Neutrophil (primary cell): ENCODE data around the gene ADAMTS17.

Experiments used
- H3K27ac ChIP-seq: fragments of 200-600 bp; sonication (generic); 2 replicates; pipeline ENCODE4 v1.5.1; 2016; ENCODE audit warnings: mild to moderate bottlenecking, moderate library complexity
- H3K27me3 ChIP-seq: fragments of 200-600 bp; sonication (generic); 2 replicates; pipeline ENCODE4 v1.6.0; 2016; ENCODE audit warnings: mild to moderate bottlenecking
- H3K36me3 ChIP-seq: fragments of 200-600 bp; sonication (generic); 2 replicates; pipeline ENCODE4 v1.5.1; 2017
- H3K4me1 ChIP-seq, 2 experiments: fragments of 200-600 bp in 1 of 2; sonication (generic) in 1 of 2; 1 replicate in 1 of 2; 2 replicates in 1 of 2; pipeline versions ENCODE4 v1.5.1 to v1.6.1; 2013 to 2016; ENCODE audit warnings: low read depth in 1 of 2, low read length in 1 of 2, mild to moderate bottlenecking in 1 of 2, moderate library complexity in 1 of 2; ENCODE audit not compliant: control insufficient read depth in 1 of 2, insufficient read depth in 1 of 2
- H3K4me3 ChIP-seq, 2 experiments: fragments of 200-600 bp in 1 of 2; sonication (generic) in 1 of 2; 1 replicate in 1 of 2; 2 replicates in 1 of 2; pipeline ENCODE4 v1.5.1; 2013 to 2016; ENCODE audit warnings: low read depth in 1 of 2, low read length in 1 of 2, mild to moderate bottlenecking in 1 of 2, moderate library complexity in 1 of 2
- H3K9me3 ChIP-seq: fragments of 200-600 bp; sonication (generic); 2 replicates; pipeline ENCODE4 v1.5.1; 2016
- TF ChIP-seq, protein P1 (sequence below): fragments of 200-600 bp; sonication (generic); IDR thresholded peaks from 2 replicates; pipeline ENCODE4 v1.5.1; 2016; ENCODE audit warnings: antibody characterized with exemption

Gene ADAMTS17

DNA sequence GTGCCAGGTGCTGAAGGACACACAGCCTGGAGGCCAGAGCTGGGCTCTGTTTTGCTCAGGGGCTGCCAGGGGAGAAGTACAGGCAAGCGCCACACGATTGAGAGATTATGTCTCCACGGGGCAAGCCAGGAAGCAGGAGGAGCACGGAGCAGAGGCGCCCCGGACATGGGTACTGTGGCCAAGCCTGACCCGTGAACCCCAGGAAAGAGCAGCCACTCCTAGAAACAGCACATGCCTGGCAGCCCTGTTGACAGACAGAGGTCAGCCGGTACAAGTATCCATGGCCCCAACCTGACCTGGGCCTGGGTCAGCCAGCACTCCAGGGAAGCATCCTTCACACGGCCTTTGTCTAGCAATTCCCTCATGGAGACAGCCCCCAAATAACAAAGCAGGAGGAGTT is 89.4 kb downstream of the ADAMTS17 start:
- no peak overlapping the region for H3K4me3 ChIP-seq
- TF ChIP-seq, protein P1, sequence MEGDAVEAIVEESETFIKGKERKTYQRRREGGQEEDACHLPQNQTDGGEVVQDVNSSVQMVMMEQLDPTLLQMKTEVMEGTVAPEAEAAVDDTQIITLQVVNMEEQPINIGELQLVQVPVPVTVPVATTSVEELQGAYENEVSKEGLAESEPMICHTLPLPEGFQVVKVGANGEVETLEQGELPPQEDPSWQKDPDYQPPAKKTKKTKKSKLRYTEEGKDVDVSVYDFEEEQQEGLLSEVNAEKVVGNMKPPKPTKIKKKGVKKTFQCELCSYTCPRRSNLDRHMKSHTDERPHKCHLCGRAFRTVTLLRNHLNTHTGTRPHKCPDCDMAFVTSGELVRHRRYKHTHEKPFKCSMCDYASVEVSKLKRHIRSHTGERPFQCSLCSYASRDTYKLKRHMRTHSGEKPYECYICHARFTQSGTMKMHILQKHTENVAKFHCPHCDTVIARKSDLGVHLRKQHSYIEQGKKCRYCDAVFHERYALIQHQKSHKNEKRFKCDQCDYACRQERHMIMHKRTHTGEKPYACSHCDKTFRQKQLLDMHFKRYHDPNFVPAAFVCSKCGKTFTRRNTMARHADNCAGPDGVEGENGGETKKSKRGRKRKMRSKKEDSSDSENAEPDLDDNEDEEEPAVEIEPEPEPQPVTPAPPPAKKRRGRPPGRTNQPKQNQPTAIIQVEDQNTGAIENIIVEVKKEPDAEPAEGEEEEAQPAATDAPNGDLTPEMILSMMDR: no peak
- H3K27me3 ChIP-seq: no peaks in the 10 kb centered on the region
- H3K36me3 ChIP-seq: no peaks in the 10 kb centered on the region
- H3K4me1 ChIP-seq: no peaks in the 10 kb centered on the region
- no peaks in the 10 kb centered on the region for H3K9me3 ChIP-seq
- no peak overlapping the region for H3K27ac ChIP-seq

GRCh38 chr15:100250176-100250800 is 91.5 kb downstream of the ADAMTS17 start:
- Histone ChIP-seq H3K36me3 (no peaks in the 10 kb centered on the region), H3K4me3 (no peak overlapping the region), H3K9me3 (no peaks in the 10 kb centered on the region), H3K27me3 (no peaks in the 10 kb centered on the region), H3K27ac (no peak overlapping the region), H3K4me1 (no peaks in the 10 kb centered on the region)
- TF ChIP-seq, protein P1: no peak

DNA sequence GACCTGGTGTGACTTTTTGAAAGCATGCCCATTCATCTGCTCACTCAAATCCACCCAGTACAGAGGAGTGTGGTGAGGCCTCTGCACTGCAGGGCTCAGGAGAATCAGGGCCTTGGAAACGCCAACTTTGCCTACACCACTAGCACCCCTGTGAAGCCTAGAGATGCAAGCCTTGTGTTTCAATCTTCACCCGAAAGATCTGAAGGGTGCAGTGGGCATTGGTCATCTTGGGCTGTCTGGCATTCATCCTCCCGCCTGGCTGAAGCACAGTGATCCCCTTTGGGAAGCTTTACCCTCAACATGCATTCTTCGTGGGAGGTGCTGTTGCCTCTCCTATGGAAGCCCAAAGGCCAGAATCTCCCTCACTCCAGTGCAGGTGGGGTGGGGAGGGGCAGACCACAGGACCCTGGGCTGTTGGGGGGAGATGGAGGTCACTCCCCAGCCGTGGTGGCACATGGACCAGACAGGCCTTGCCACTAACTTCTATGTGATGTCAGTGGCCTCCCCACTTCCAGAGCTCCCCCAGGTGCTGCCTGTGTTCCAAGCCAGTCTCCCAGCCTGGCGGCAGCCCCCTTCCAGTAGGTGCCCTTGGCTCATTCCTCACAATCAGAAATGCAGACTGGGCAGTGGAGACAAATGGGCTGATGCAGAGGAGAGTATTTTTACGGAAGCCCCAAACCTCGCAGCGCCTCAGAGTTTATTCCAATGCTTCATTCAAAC is 92.5 kb downstream of the ADAMTS17 start:
- Histone ChIP-seq H3K4me1 (no peaks in the 10 kb centered on the region), H3K9me3 (no peaks in the 10 kb centered on the region), H3K4me3 (no peak overlapping the region), H3K27ac (no peak overlapping the region), H3K27me3 (no peaks in the 10 kb centered on the region), H3K36me3 (no peaks in the 10 kb centered on the region)
- TF ChIP-seq, protein P1: no peak

DNA sequence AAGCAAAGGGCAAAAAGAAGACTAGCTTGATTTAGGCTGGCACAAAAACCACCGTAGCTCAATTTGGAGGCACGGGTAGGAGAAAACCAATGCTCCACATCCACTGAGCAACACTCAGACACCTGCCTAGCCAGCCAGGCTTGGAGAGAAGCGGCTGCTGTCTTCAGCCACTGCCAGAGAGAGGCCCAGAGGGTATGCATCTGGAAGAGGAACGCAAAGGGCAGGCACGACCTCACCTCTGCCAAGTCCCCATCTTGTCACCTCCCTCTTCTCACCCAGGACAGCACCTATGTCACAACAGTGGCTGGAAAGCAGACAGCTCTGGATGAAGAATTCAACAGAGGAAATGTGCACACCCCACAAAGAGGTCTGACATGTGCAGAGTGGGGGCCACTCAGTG is 93.5 kb downstream of the ADAMTS17 start:
- H3K4me1 ChIP-seq: no peaks in the 10 kb centered on the region
- no peaks in the 10 kb centered on the region for H3K36me3 ChIP-seq
- no peak overlapping the region for H3K27ac ChIP-seq
- no peaks in the 10 kb centered on the region for H3K27me3 ChIP-seq
- TF ChIP-seq, protein P1: no peak
- no peak overlapping the region for H3K4me3 ChIP-seq
- H3K9me3 ChIP-seq: no peaks in the 10 kb centered on the region

- Histone ChIP-seq H3K36me3 (no peaks in the 10 kb centered on the region), H3K27ac (no peak overlapping the region), H3K27me3 (no peaks in the 10 kb centered on the region), H3K4me1 (no peaks in the 10 kb centered on the region), H3K4me3 (no peak overlapping the region), H3K9me3 (no peaks in the 10 kb centered on the region)
- TF ChIP-seq, protein P1: no peak
Observed at GRCh38 chr15:100247228-100248225, 94.2 kb downstream of the ADAMTS17 start.
